Mesenchymal stem cell (in vitro differentiated cells and primary cell): ENCODE data around the gene SPOCK2.
A peak's percentile ranks its signal among the peaks of the same experiment; 100 is the strongest.
"Not testable (repeated sequence)": the region's sequence is repeated elsewhere in the genome, so short reads cannot be mapped to it uniquely, and the experiment has no call there.

ENCODE experiments used
- DNase-seq: peaks from one replicate; pipeline ENCODE4 v3.0.0-alpha.2; 2013
- H2AFZ ChIP-seq: one replicate; pipeline ENCODE4 v1.6.1; 2013; ENCODE audit warnings: low read depth, mild to moderate bottlenecking, control low read depth, inconsistent platforms, low read length, moderate library complexity
- H2AK5ac ChIP-seq: 2 replicates; pipeline ENCODE4 v1.6.1; 2013; ENCODE audit warnings: low read length, moderate library complexity, mild to moderate bottlenecking, inconsistent platforms; ENCODE audit not compliant: severe bottlenecking
- H2BK120ac ChIP-seq: one replicate; pipeline ENCODE4 v1.6.1; 2013; ENCODE audit warnings: low read depth, mild to moderate bottlenecking, inconsistent platforms, low read length, moderate library complexity
- H2BK12ac ChIP-seq, 2 experiments: one replicate each; pipeline ENCODE4 v1.6.1; 2013; ENCODE audit warnings: inconsistent platforms in 2 of 2, low read length in 2 of 2, mild to moderate bottlenecking in 2 of 2, moderate library complexity in 2 of 2, control low read depth in 1 of 2
- H2BK15ac ChIP-seq: one replicate; pipeline ENCODE4 v1.6.1; 2013; ENCODE audit warnings: mild to moderate bottlenecking, low read depth, inconsistent platforms; ENCODE audit not compliant: poor library complexity, severe bottlenecking
- H2BK5ac ChIP-seq: 2 replicates; pipeline ENCODE4 v1.6.1; 2013; ENCODE audit warnings: low read depth, mild to moderate bottlenecking, low read length, control low read depth, inconsistent platforms; ENCODE audit not compliant: poor library complexity, severe bottlenecking
- H3K14ac ChIP-seq, 2 experiments: one replicate each; pipeline ENCODE4 v1.6.1; 2013; ENCODE audit warnings: inconsistent platforms in 2 of 2, low read length in 2 of 2, control low read depth in 1 of 2, mild to moderate bottlenecking in 1 of 2, moderate library complexity in 1 of 2
- H3K18ac ChIP-seq, 2 experiments: one replicate each; pipeline ENCODE4 v1.6.1; 2013; ENCODE audit warnings: inconsistent platforms in 2 of 2, low read length in 2 of 2, control low read depth in 1 of 2, low read depth in 1 of 2, mild to moderate bottlenecking in 1 of 2
- H3K23ac ChIP-seq, 2 experiments: one replicate each; pipeline ENCODE4 v1.6.1; 2013; ENCODE audit warnings: inconsistent platforms in 2 of 2, low read length in 2 of 2, mild to moderate bottlenecking in 2 of 2, moderate library complexity in 2 of 2, control low read depth in 1 of 2
- H3K27ac ChIP-seq: 2 replicates; pipeline ENCODE4 v1.5.1; 2013; ENCODE audit warnings: mild to moderate bottlenecking, moderate library complexity, low read length, control low read depth, inconsistent platforms; ENCODE audit not compliant: poor library complexity, severe bottlenecking
- H3K27me3 ChIP-seq, 2 experiments: 2 replicates each; pipeline versions ENCODE4 v1.6.1 to v1.7.0; 2013; ENCODE audit warnings: low read length in 2 of 2, mild to moderate bottlenecking in 2 of 2, moderate library complexity in 2 of 2, control low read depth in 1 of 2, inconsistent platforms in 1 of 2; ENCODE audit not compliant: control insufficient read depth in 1 of 2, insufficient read depth in 1 of 2
- H3K36me3 ChIP-seq, 2 experiments: 2 replicates each; pipeline versions ENCODE4 v1.6.1 to v1.7.0; 2013; ENCODE audit warnings: low read length in 2 of 2, control low read depth in 1 of 2, inconsistent platforms in 1 of 2, low read depth in 1 of 2, mild to moderate bottlenecking in 1 of 2; ENCODE audit not compliant: insufficient read depth in 2 of 2, control insufficient read depth in 1 of 2
- H3K4ac ChIP-seq, 2 experiments: one replicate each; pipeline ENCODE4 v1.6.1; 2013; ENCODE audit warnings: inconsistent platforms in 2 of 2, low read length in 2 of 2, mild to moderate bottlenecking in 2 of 2, moderate library complexity in 2 of 2, control low read depth in 1 of 2, low read depth in 1 of 2
- H3K4me1 ChIP-seq: 2 replicates; pipeline ENCODE4 v1.6.1; 2013; ENCODE audit warnings: low read depth, low read length, control low read depth; ENCODE audit not compliant: control insufficient read depth, insufficient read depth
- H3K4me2 ChIP-seq: 2 replicates; pipeline ENCODE4 v1.6.1; 2013; ENCODE audit warnings: low read length, mild to moderate bottlenecking, inconsistent platforms; ENCODE audit not compliant: poor library complexity, severe bottlenecking
- H3K4me3 ChIP-seq, 2 experiments: 2 replicates each; pipeline versions ENCODE4 v1.5.1 to v1.7.0; 2013; ENCODE audit warnings: low read length in 2 of 2, mild to moderate bottlenecking in 2 of 2, control low read depth in 1 of 2, low read depth in 1 of 2; ENCODE audit not compliant: insufficient read depth in 1 of 2
- H3K79me1 ChIP-seq: replicated peaks from 2 replicates; pipeline ENCODE4 v1.6.1; 2013; ENCODE audit warnings: mild to moderate bottlenecking, control low read depth, low read length, inconsistent platforms; ENCODE audit not compliant: poor library complexity, severe bottlenecking
- H3K9ac ChIP-seq: 2 replicates; pipeline ENCODE4 v1.7.0; 2013; ENCODE audit warnings: mild to moderate bottlenecking, low read length, moderate library complexity
- H3K9me3 ChIP-seq: 2 replicates; pipeline ENCODE4 v1.7.0; 2013; ENCODE audit warnings: mild to moderate bottlenecking, low read length; ENCODE audit not compliant: control insufficient read depth
- H4K8ac ChIP-seq: one replicate; pipeline ENCODE4 v1.6.1; 2013; ENCODE audit warnings: inconsistent platforms, mild to moderate bottlenecking, low read length, moderate library complexity
- H4K91ac ChIP-seq: one replicate; pipeline ENCODE4 v1.6.1; 2013; ENCODE audit warnings: mild to moderate bottlenecking, low read length, inconsistent platforms
- WGBS: methylation state at CpG from one replicate; pipeline ENCODE4 v1.1.7; 2013; ENCODE audit warnings: mixed read lengths; 5-methylcytosine and 5-hydroxymethylcytosine counted together

The SPOCK2 gene

DNA sequence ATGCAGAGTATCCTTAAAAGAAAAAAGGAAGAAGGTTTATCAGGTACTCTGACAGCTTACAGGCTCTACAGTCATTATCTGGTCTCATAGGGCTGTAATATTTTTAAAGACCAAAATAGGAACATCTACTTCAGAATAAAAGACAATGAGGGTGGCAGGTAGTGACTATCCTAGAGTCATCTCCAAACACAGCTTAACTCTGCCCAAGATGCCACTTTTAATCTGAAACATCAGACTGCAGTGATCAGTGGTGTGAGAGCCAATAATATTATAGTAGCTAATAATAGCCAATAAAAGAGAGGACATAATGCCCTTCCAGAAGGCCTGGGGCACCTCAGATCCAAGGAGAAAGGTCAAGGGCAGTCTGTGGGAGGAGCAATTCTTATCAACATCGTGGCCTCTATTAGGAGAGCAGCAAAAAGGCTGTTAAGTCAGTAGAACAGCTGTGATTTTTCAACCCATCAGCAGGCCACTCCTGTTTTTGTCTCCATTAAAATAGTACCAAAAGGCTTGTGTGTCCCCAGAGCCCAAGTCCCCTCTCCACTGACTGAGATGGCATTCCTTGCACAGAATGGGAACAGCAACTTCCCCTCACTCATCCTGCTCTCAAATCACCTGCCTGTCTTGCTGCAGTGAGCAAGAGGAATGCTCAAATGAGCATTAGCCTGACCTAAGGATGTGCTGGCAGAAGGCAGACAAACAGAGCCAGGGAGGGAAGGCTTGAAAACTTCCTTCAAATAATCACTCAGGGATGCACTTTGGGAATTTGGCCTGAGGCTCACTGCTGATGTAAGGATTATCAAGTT is 20.7 kb upstream of the SPOCK2 start:
- Histone ChIP-seq H3K4ac (no peak overlapping the region), H3K36me3 (peaks cover 3 to 4% of the 10 kb centered on the region in 2 experiments), H4K8ac (no peak overlapping the region), H2BK120ac (no peak overlapping the region), H3K79me1 (peaks cover 4% of the 10 kb centered on the region), H3K9me3 (no peaks in the 10 kb centered on the region), H3K18ac (no peak overlapping the region), H3K27ac (peak overlapping the region; percentile 41), H2BK5ac (no peak overlapping the region), H3K27me3 (no peaks in the 10 kb centered on the region), H3K4me2 (no peak overlapping the region), H3K9ac (no peak overlapping the region), H3K4me1 (peaks cover 9% of the 10 kb centered on the region), H2BK12ac (no peak overlapping the region), H3K23ac (no peak overlapping the region), H2AFZ (no peak overlapping the region), H3K14ac (no peak overlapping the region), H4K91ac (no peak overlapping the region), H3K4me3 (no peak overlapping the region), H2BK15ac (no peak overlapping the region), H2AK5ac (no peak overlapping the region)
- WGBS = 36% methylated on average over 1 of the region's 1 CpG
- DNase-seq = no peak

DNA sequence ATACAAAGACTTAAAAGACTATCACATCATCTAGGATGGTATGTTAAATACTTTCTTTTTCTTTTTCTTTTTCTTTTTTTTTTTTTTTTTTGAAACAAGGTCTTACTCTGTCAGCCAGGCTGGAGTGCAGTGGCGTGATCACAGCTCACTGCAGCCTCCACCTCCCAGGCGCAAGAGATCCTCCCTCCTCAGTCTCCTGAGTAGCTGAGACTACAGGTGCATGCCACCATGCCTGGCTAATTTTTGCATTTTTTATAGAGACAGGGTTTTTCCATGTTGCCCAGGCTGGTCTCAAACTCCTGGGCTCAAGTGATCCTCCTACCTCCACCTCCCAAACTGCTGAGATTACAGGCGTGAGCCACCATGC is 19.6 kb upstream of the SPOCK2 start:
- H3K4me1 ChIP-seq, H3K79me1 ChIP-seq, H3K9me3 ChIP-seq, H4K91ac ChIP-seq, H2BK120ac ChIP-seq, H3K4ac ChIP-seq, H3K36me3 ChIP-seq, H2AK5ac ChIP-seq, H3K27me3 ChIP-seq, H2BK15ac ChIP-seq, DNase-seq, H3K27ac ChIP-seq, H4K8ac ChIP-seq, H3K14ac ChIP-seq, H3K4me3 ChIP-seq, H2AFZ ChIP-seq, H2BK5ac ChIP-seq, H3K4me2 ChIP-seq, H3K18ac ChIP-seq, H3K23ac ChIP-seq, H3K9ac ChIP-seq, H2BK12ac ChIP-seq: not testable (repeated sequence)
- WGBS = 100% methylated on average over 2 of the region's 3 CpGs

GRCh38 chr10:72107325-72108003 is 19.1 kb upstream of the SPOCK2 start:
- Histone ChIP-seq H3K4ac (no peak overlapping the region), H3K36me3 (peaks cover 4 to 7% of the 10 kb centered on the region in 2 experiments), H3K4me1 (peaks cover 9% of the 10 kb centered on the region), H2BK120ac (no peak overlapping the region), H4K91ac (no peak overlapping the region), H3K4me2 (no peak overlapping the region), H3K79me1 (peaks cover 4% of the 10 kb centered on the region), H2AFZ (no peak overlapping the region), H4K8ac (no peak overlapping the region), H3K4me3 (no peak overlapping the region), H2BK12ac (no peak overlapping the region), H3K18ac (no peak overlapping the region), H2AK5ac (no peak overlapping the region), H3K9ac (no peak overlapping the region), H3K27ac (no peak overlapping the region), H3K23ac (no peak overlapping the region), H3K27me3 (no peaks in the 10 kb centered on the region), H3K9me3 (no peaks in the 10 kb centered on the region), H2BK15ac (no peak overlapping the region), H2BK5ac (no peak overlapping the region), H3K14ac (no peak overlapping the region)
- WGBS = 70% methylated on average over 2 of the region's 3 CpGs
- no peak for DNase-seq

DNA sequence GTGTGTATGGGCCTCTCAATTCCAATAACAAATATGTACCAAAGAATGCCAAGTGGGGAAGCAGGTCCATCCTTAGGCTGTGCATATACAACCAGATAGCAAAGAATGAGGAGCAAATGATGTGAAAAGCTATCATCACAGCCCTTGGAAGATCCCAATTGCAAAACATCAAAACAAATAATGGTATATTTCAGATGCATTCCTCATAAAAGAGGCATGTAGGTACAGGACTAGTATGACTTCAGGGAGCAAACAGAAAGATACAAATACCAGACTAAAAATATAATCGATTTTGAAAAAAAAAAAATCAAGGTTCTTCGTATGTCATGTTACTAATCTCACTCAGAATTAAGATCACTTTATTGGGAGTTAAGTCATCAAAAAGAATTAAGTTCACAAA is 18.5 kb upstream of the SPOCK2 start:
- H4K91ac ChIP-seq = no peak overlapping the region
- no peak overlapping the region for H2AK5ac ChIP-seq
- no peak overlapping the region for H2BK120ac ChIP-seq
- no peak overlapping the region for H3K4me2 ChIP-seq
- no peak overlapping the region for H2BK5ac ChIP-seq
- peaks cover 9% of the 10 kb centered on the region for H3K4me1 ChIP-seq
- H2BK15ac ChIP-seq = no peak overlapping the region
- no peak overlapping the region for H3K14ac ChIP-seq
- no peak overlapping the region for H2AFZ ChIP-seq
- H3K4ac ChIP-seq = no peak overlapping the region
- H3K9ac ChIP-seq = no peak overlapping the region
- H3K18ac ChIP-seq = no peak overlapping the region
- no peak overlapping the region for H3K4me3 ChIP-seq
- peaks cover 4% of the 10 kb centered on the region for H3K79me1 ChIP-seq
- H3K27me3 ChIP-seq = no peaks in the 10 kb centered on the region
- H4K8ac ChIP-seq = no peak overlapping the region
- no peaks in the 10 kb centered on the region for H3K9me3 ChIP-seq
- no peak overlapping the region for H3K23ac ChIP-seq
- no CpG with 5 or more reads among the region's 2 CpGs for WGBS
- peaks cover 4 to 11% of the 10 kb centered on the region in 2 experiments for H3K36me3 ChIP-seq
- H3K27ac ChIP-seq = no peak overlapping the region
- no peak overlapping the region for H2BK12ac ChIP-seq
- no peak for DNase-seq
